Endothelial cell of umbilical vein (primary cell): ENCODE results near the gene PSD2. TPM values are rescaled to one million over a fixed set of nuclear protein-coding genes. Genes with fewer than 3 reads are reported as not detected.

Experiments
- BruUV-seq: library from RNA; stranded (reverse); fragments of 400-500 nt; replicated peaks from 2 replicates; lab custom pipeline; 2021; lab: Mats Ljungman, UMichigan
- CTCF ChIA-PET: fragments of 300-600, 350-600 bp; sonication (Branson Sonifier 250); formaldehyde crosslinking; loops from one replicate; lab custom pipeline; 2021; ENCODE audit warnings: antibody characterized with exemption, inconsistent platforms; lab: Charles Lee
- POLR2A ChIA-PET: fragments of 300-600, 350-600 bp; sonication (Branson Sonifier 250); formaldehyde crosslinking; loops from one replicate; lab custom pipeline; 2021; ENCODE audit warnings: antibody characterized with exemption, inconsistent platforms; lab: Charles Lee
- DNase-seq: peaks from one replicate; pipeline ENCODE4 v3.0.0-alpha.2; 2011; ENCODE audit warnings: low read depth, low spot score
- FAIRE-seq: peaks from 2 replicates; lab custom pipeline; 2011; peaks lifted over from hg19 to GRCh38; lab: Jason Lieb, UNC
- H2AFZ ChIP-seq: 2 replicates; pipeline ENCODE4 v1.6.0; 2012; ENCODE audit warnings: low read depth, low read length, control low read depth, inconsistent platforms
- H3K27ac ChIP-seq: 2 replicates; pipeline ENCODE4 v1.5.1; 2011; ENCODE audit warnings: low read depth, mild to moderate bottlenecking, control low read depth, low read length, moderate library complexity; ENCODE audit not compliant: insufficient read depth
- H3K27me3 ChIP-seq, 2 experiments: 2 replicates each; pipeline versions ENCODE4 v1.6.0 to v1.6.1; 2011; ENCODE audit warnings: low read length in 2 of 2, mixed read lengths in 1 of 2; ENCODE audit not compliant: control insufficient read depth in 2 of 2, insufficient read depth in 2 of 2
- H3K36me3 ChIP-seq, 2 experiments: 2 replicates in 1 of 2; 3 replicates in 1 of 2; pipeline ENCODE4 v1.5.1; 2011; ENCODE audit warnings: low read length in 2 of 2, mild to moderate bottlenecking in 1 of 2, moderate library complexity in 1 of 2; ENCODE audit not compliant: control insufficient read depth in 2 of 2, insufficient read depth in 2 of 2; ENCODE audit errors: extremely low read depth in 1 of 2
- H3K4me1 ChIP-seq: 3 replicates; pipeline ENCODE4 v1.5.1; 2011; ENCODE audit warnings: mild to moderate bottlenecking, low read length; ENCODE audit not compliant: control insufficient read depth, insufficient read depth; ENCODE audit errors: extremely low read depth
- H3K4me2 ChIP-seq: 2 replicates; pipeline ENCODE4 v1.6.1; 2011; ENCODE audit warnings: low read length, control low read depth, mixed read lengths; ENCODE audit not compliant: insufficient read depth
- H3K4me3 ChIP-seq, 3 experiments: fragments of 200-600 bp in 1 of 3; sonication (generic), shearing (Covaris generic) in 1 of 3; replicated peaks in 1 of 3; 2 replicates each; pipeline ENCODE4 v1.5.1; 2011 to 2016; ENCODE audit warnings: control low read depth in 3 of 3, low read length in 3 of 3, mild to moderate bottlenecking in 2 of 3, inconsistent platforms in 1 of 3, low read depth in 1 of 3, moderate library complexity in 1 of 3; ENCODE audit not compliant: insufficient read depth in 1 of 3
- H3K79me2 ChIP-seq: 2 replicates; pipeline ENCODE4 v1.6.0; 2012; ENCODE audit warnings: low read length, inconsistent platforms; ENCODE audit not compliant: control insufficient read depth, insufficient read depth
- H3K9ac ChIP-seq: replicated peaks from 2 replicates; pipeline ENCODE3; 2011; ENCODE audit warnings: low read length, control low read depth; ENCODE audit not compliant: insufficient read depth; ENCODE audit errors: extremely low read depth
- H3K9me1 ChIP-seq: replicated peaks from 3 replicates; pipeline ENCODE4 v1.6.0; 2011; ENCODE audit warnings: mild to moderate bottlenecking, low read length; ENCODE audit not compliant: control insufficient read depth, insufficient read depth; ENCODE audit errors: extremely low read depth
- H3K9me3 ChIP-seq: replicated peaks from 2 replicates; pipeline ENCODE4 v1.5.1; 2012; ENCODE audit warnings: low read length, inconsistent platforms; ENCODE audit not compliant: control insufficient read depth, insufficient read depth
- H4K20me1 ChIP-seq: replicated peaks from 2 replicates; pipeline ENCODE3; 2011; ENCODE audit warnings: mild to moderate bottlenecking, low read length; ENCODE audit not compliant: control insufficient read depth, insufficient read depth; ENCODE audit errors: extremely low read depth
- EZH2 ChIP-seq: IDR thresholded peaks from 2 replicates; pipeline ENCODE4 v1.6.1; 2012; ENCODE audit warnings: borderline replicate concordance, low read depth, mild to moderate bottlenecking, moderate library complexity, low read length, inconsistent platforms; ENCODE audit not compliant: severe bottlenecking
- FOS ChIP-seq: IDR thresholded peaks from 2 replicates; pipeline ENCODE4 v1.6.1; 2011; ENCODE audit warnings: mild to moderate bottlenecking, low read length, moderate library complexity, borderline replicate concordance; ENCODE audit not compliant: insufficient read depth
- GATA2 ChIP-seq: IDR thresholded peaks from 2 replicates; pipeline ENCODE4 v1.7.0; 2011; ENCODE audit warnings: low read depth, mild to moderate bottlenecking, moderate library complexity, mixed read lengths, low read length; ENCODE audit not compliant: insufficient read length, insufficient read depth
- JUN ChIP-seq: IDR thresholded peaks from 2 replicates; pipeline ENCODE4 v1.6.1; 2011; ENCODE audit warnings: borderline replicate concordance, low read depth; ENCODE audit not compliant: insufficient read length, insufficient read depth
- MYC ChIP-seq: IDR thresholded peaks from one replicate; pipeline ENCODE4 v1.6.1; 2011; ENCODE audit warnings: mild to moderate bottlenecking, low read depth, low read length
- POLR2A ChIP-seq: IDR thresholded peaks from 2 replicates; pipeline ENCODE4 v1.6.1; 2012; ENCODE audit warnings: low read depth, mild to moderate bottlenecking, control low read depth, low read length
- POLR2AphosphoS5 ChIP-seq: IDR thresholded peaks from 2 replicates; pipeline ENCODE4 v1.6.1; 2012; ENCODE audit warnings: low read depth, mild to moderate bottlenecking, control low read depth, low read length, moderate library complexity; ENCODE audit not compliant: insufficient read depth
- dilution Hi-C: fragments of 300-500 bp; cut with MboI; formaldehyde crosslinking; loops from one replicate; pipeline ENCODE4 v1.15.0; 2019; ENCODE audit warnings: low sequenced_read_pairs; ENCODE audit not compliant: extremely low pct_ligation_motif_present
- intact Hi-C: fragments of 100-400 bp; cut with micrococcal nuclease; formaldehyde crosslinking; loops from one replicate; pipeline ENCODE4 v1.10.0; 2022
- polyA plus RNA-seq, 4 experiments: library from polyadenylated mRNA; depleted of rRNA in 3 of 4; stranded (reverse) in 3 of 4; unstranded in 1 of 4; fragments of >200 nt; gene quantifications; 2 replicates each; pipeline versions ENCODE4 v1.2.1 to v1.2.3, GENCODE V29; 2011 to 2012; ENCODE audit warnings: missing spikeins in 1 of 4
- total RNA-seq: library from RNA; stranded (reverse); gene quantifications from 2 replicates; pipeline ENCODE4 v1.2.3, GENCODE V29; 2021
- TF ChIP-seq, protein P1 (sequence below): IDR thresholded peaks from 2 replicates; pipeline ENCODE4 v1.6.1; 2011; ENCODE audit not compliant: insufficient read depth, insufficient read length
- TF ChIP-seq, protein P2 (sequence below), 2 donors: IDR thresholded peaks; 1 replicate in 1 of 2; 2 replicates in 1 of 2; pipeline ENCODE4 v1.5.1; 2011; ENCODE audit warnings: low read length in 2 of 2, mild to moderate bottlenecking in 2 of 2, moderate library complexity in 2 of 2, control low read depth in 1 of 2, inconsistent platforms in 1 of 2, low read depth in 1 of 2; ENCODE audit not compliant: insufficient read depth in 1 of 2; ENCODE audit errors: extremely low read depth in 1 of 2

The PSD2 gene
- total and polyA plus RNA-seq, 2 donors (not counting 3 experiments of a cell fraction or from before 2014, with no cell fraction given): not detected

DNA sequence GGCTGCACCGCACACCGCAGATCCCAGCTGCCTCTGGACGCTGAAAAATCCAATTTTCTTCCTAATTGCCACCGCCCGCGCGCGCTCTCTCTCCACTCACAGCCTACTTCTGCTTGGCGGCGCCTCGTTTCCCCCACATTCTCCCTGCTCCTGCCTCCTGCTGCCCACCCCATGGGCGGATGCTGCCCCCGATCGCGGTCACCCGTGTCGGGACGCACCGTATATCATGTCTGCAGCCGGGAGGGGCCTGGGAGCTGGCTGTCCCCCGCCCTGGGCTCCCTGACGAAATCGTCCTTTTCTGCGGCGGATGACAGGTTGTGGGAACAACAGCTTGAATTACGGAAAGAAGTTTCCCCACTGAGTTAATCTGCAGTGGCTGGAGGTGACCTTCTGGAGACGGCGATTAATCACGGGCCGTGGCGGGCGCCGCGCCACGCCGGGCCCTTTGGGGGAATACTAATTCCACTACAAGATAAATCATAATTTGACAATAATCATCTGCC is 36.3 kb upstream of the PSD2 start:
- CTCF ChIA-PET: interaction anchor here (0.6 to 1.0 kb wide), 2 partner anchors 9 to 123 kb away, joined by 3 read pairs; no protein-coding TSS in a partner anchor
- peaks cover 31 to 38% of the 10 kb centered on the region in 2 experiments for H3K27me3 ChIP-seq
- FAIRE-seq: no peak

More for the DNA sequence above, 36.3 kb upstream of the PSD2 start:
- Histone ChIP-seq H3K4me1 (no peaks in the 10 kb centered on the region), H3K9me3 (no peaks in the 10 kb centered on the region), H3K9ac (no peak overlapping the region), H3K4me2 (no peak overlapping the region), H3K27ac (no peak overlapping the region), H3K36me3 (no peaks in the 10 kb centered on the region), H3K79me2 (no peaks in the 10 kb centered on the region), H4K20me1 (no peaks in the 10 kb centered on the region), H3K4me3 (no peak overlapping the region), H3K9me1 (no peaks in the 10 kb centered on the region), H2AFZ (no peak overlapping the region)
- intact Hi-C loops (no loop called here), dilution Hi-C loops (no loop called here)
- POLR2A ChIA-PET: no interaction called here
- no peak for DNase-seq
- no TSS peak for BruUV-seq
- TF ChIP-seq EZH2 (no peak), POLR2A (no peak), JUN (no peak), POLR2AphosphoS5 (no peak), GATA2 (no peak), MYC (no peak), FOS (no peak)
- TF ChIP-seq, protein P1, sequence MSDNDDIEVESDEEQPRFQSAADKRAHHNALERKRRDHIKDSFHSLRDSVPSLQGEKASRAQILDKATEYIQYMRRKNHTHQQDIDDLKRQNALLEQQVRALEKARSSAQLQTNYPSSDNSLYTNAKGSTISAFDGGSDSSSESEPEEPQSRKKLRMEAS: no peak
- TF ChIP-seq, protein P2, sequence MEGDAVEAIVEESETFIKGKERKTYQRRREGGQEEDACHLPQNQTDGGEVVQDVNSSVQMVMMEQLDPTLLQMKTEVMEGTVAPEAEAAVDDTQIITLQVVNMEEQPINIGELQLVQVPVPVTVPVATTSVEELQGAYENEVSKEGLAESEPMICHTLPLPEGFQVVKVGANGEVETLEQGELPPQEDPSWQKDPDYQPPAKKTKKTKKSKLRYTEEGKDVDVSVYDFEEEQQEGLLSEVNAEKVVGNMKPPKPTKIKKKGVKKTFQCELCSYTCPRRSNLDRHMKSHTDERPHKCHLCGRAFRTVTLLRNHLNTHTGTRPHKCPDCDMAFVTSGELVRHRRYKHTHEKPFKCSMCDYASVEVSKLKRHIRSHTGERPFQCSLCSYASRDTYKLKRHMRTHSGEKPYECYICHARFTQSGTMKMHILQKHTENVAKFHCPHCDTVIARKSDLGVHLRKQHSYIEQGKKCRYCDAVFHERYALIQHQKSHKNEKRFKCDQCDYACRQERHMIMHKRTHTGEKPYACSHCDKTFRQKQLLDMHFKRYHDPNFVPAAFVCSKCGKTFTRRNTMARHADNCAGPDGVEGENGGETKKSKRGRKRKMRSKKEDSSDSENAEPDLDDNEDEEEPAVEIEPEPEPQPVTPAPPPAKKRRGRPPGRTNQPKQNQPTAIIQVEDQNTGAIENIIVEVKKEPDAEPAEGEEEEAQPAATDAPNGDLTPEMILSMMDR (IDR thresholded peaks at IDR 0.05; ENCODE audit: extremely low read depth in 1 of 2, insufficient read depth in 1 of 2, low read depth in 1 of 2, low read length in 2 of 2): no peak
